Measurements from ENCODE around the gene LIMK2.
"Not testable (repeated sequence)": the region's sequence is repeated elsewhere in the genome, so short reads cannot be mapped to it uniquely, and the experiment has no call there.

LIMK2 gene

DNA sequence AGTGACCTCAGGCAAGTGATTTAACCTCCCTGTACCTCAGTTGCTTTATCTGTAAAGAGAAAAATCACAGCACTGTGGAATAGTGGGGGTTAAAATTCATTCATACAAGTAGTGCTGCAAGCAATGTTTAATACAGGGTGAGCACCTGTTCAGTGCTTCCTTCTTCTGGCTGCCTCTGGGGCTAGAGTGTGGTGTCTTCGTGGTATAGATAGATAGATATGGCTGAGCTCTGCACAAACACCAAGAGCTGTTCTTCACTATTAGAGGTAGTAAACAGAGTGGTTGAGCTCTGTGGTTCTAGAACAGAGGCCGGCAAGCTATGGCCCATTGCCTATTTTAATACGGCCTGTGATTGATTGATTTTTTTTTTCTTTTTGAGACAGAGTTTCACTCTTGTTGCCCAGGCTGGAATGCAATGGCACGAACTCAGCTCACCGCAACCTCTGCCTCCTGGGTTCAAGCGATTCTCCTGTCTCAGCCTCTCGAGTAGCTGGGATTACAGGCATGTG, 32.9 kb downstream of the LIMK2 start:
- DNase-seq: no peak

DNA sequence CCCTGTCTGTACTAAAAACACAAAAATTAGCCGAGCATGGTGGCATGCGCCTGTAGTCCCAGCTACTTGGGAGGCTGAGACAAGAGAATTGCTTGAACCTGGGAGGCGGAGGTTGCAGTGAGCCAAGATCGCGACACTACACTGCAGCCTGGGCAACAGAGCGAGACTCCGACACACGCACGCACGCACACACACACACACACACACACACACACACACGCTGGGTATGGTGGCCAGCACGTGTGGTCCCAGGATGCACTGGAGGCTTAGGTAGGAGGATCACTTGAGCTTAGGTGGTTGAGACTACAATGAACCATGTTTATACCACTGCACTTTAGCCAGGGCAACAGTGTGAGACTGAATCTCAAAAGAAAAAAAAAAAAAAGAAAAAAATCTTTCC, 33.9 kb downstream of the LIMK2 start:
- not testable (repeated sequence) for DNase-seq

DNA sequence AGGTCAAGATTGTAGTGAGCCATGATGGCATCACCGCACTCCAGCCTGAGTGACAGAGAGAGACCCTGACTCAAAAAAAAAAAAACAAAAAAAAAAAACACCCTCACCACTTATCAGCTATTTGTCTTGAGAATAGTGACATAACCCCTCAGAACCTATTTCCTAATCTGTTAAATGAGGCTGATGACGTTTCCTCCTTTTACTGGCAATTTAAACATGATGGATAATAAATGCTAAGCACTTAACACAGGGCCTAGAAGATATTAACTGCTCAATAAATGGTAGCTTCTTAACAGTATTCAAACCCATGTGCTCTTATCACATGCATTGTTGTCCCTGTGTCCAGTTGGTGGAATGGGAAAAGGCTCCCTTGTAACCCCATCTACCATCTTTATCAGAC, 34.6 kb downstream of the LIMK2 start:
- DNase-seq: no peak

DNA sequence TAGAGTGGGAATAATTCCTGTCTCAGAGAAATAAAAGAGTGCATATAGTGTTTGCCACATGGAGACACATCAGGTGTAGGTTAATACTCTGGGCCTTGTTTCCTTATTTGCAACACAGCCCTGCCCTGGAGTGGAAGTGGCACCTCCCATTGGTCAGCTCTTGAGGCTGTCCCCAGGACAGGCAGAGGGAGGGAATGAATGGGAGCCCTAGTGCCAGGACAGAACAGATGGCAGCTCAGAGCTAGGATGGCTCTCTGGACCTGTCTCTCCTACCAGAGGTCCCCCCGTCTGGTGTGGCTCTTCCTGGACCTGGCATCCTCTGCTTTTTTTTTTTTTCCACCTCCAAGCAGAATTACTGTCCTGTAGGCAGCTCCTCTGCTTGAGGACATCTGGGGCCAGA, 35.6 kb downstream of the LIMK2 start:
- no peak for DNase-seq

DNA sequence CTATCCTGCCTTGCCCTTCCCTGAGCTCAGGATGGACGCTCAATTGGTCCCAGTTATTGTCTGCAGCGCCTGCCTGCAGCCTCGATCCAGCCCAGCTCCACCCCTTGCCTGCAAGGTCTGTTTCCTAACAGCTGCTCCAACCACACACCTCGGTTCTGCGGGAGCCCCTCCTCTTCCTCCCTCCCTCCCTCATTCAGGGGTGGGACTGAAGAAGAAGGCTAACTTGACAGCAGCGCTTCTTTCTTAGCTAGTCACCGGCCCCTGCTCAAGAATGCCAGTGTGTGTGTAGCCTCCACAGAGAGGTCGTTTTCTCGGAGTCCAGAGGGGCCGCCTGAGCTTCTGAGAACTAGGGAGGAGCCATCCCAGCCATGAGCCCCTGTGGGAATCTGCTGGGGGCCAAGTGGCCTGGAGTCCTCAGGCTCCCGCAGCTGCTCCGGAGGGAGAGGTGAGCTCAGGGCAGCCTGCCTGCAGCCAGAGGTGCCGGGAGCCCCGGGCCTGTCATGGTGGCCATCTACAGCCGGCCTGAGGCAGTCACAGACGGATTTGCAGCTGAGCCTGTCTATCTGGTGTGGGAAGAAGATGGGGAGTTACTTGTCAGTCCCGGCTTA, 36.1 kb downstream of the LIMK2 start:
- peak; percentile 47 for DNase-seq

DNA sequence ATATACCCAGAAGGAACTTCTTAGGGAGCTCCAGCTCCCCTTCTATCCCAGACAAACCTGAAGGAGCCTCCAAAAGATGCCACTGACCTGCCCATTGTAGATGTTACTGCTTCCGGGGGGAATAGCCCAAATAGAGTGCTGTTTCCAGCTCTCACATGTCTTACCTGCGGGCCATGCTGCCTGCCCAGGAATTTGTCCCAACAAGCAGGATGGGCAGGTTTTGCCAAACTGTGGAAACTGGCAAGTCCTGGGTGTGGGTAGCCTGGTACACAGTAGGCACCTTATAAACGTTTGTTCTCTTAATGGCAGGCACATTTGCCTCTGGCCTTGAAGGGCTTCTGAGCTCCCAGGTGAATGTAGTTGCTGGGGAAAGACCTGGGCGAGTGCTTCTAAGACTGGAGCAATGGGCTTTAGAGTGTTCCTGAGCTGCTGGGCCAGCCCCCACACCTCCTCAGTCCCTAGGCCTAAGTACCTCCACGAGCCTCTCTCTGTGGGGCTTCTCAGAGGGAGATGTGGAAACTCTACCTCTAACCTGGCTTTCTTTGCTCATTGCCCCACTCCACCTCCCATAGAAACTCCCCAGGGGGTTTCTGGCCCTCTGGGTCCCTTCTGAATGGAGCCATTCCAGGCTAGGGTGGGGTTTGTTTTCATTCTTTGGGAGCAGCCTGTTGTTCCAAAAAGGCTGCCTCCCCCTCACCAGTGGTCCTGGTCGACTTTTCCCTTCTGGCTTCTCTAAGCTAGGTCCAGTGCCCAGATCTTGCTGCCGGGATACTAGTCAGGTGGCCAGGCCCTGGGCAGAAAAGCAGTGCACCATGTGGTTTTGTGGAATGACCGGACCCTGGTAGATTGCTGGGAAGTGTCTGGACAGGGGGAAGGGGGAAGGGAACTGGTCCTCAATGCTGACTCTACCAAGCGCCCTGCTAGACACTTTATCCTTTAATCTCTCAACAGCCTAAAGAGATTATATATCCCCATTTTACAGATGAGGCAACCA, 37.2 kb downstream of the LIMK2 start:
- DNase-seq: no peak

DNA sequence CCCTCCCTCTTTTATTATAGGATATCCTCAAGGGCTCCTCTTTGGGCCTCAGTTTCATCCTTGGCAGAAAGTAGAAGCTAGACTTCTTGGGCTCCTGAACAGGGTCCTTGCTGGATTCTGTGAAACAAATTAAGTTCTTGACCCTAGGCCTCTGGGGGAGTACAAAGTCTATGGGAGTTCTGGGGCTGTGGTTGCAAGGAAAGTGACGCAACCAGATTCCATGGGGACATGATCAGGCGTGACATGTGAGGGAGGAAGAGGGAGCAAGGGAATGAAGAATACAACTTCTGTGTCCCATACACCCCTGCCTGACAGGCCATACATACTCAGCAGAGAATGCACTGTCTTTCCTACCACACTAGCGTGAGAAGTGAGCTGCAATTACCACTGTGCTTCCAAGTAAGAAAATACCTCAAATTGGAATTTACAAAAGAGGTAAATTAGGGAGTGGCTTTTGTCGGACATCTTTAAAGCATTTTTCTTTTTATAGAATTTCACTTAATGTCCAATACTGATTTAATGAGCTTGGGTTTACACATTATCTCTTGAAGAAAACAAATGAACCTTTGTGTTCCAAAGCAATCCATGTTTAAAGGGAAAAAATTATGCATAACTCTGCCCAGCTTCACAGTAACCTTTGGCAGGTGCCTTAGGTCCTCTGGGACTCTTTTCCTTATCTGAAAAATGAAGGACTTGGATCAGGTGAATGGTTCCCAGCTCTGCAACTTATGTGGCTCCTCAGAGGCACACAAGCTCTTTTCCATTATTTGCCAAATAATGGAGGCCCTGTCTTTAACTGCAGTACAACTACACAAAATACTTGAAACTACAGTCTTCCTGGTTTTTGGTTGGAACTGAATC, 38.9 kb downstream of the LIMK2 start:
- no peak for DNase-seq

DNA sequence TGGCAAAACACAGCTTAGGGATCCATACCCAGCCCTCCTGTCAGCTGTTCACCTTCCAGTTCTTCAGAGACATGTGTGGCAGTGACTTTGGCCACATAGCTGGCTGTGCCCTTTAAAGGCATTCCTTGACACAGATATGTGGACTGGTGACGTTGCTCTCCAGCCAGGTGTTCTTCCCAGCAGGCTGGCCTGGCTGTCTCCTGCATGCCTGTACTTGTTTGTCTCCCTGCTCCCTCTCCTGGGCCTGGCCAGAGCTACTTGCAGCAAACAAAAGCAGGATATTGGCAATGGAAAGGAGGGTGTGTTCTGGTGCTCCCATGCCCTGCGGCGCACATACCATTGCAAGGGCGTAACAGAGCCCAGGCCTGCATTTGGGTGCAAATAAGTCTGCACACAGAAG, 41.9 kb downstream of the LIMK2 start:
- no peak for DNase-seq

DNA sequence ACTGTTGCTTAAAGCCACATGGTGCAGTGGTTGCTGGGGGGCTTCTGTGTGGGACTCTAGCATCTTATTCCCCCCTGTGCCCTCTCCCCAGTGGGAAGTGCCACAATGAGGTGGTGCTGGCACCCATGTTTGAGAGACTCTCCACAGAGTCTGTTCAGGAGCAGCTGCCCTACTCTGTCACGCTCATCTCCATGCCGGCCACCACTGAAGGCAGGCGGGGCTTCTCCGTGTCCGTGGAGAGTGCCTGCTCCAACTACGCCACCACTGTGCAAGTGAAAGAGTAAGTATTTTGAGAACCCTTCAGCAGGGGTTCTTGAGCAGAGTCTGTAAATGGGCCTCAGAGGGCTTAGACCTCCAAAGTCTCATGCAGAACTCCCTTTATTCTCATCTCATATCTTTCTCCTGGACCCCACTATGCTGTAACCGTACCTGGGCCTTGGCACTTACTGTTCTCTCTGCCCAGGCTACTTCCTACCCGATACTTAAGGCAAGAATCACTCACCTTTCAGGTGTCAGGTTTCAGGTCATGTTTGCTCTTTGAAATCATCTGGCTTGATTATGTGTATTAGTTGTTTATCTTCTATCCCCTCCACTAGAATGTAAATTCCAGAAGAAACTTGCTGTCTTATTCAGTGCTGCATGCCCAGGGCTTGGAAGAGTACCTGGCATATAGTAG, 47.8 kb downstream of the LIMK2 start:
- DNase-seq: no peak

DNA sequence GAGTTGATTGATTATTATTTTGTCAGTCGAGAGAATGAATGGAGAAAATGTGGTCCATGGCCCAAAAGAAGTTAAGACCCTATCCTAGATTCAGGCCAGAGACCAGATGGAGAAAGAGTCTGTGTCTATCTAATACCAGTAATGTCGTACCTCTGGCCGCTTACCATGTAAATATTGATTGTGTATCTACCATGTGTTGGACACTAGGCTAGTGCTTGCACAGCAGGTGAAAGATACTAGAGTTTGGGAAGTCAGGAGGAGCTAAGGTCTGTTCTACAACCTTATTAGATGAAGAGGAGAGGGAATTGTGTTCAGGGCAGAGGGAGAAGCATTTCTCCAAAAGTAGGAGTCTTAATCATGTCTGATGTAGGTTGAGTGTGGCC, 48.4 kb downstream of the LIMK2 start:
- no peak for DNase-seq

DNA sequence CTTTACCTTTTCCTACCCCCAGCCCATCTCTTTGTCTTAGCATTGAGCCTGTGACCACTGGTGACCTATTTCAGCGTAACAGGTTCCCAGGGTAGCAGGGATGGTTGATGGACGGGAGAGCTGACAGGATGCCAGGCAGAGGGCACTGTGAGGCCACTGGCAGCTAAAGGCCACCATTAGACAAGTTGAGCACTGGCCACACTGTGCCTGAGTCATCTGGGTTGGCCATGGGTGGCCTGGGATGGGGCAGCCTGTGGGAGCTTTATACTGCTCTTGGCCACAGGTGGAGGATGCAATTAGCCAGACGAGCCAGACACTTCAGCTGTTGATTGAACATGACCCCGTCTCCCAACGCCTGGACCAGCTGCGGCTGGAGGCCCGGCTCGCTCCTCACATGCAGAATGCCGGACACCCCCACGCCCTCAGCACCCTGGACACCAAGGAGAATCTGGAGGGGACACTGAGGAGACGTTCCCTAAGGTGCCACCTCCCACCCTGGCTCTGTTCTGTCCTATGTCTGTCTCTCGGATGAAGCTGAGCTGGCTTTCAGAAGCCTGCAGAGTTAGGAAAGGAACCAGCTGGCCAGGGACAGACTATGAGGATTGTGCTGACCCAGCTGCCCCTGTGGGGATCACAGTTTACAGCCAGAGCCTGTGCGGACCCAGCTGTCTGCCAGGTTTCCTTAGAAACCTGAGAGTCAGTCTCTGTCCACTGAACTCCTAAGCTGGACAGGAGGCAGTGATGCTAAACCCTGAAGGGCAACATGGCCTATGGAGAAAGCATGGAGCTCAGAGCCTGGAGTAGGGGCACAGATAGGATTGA, 50.4 kb downstream of the LIMK2 start:
- no peak for DNase-seq

DNA sequence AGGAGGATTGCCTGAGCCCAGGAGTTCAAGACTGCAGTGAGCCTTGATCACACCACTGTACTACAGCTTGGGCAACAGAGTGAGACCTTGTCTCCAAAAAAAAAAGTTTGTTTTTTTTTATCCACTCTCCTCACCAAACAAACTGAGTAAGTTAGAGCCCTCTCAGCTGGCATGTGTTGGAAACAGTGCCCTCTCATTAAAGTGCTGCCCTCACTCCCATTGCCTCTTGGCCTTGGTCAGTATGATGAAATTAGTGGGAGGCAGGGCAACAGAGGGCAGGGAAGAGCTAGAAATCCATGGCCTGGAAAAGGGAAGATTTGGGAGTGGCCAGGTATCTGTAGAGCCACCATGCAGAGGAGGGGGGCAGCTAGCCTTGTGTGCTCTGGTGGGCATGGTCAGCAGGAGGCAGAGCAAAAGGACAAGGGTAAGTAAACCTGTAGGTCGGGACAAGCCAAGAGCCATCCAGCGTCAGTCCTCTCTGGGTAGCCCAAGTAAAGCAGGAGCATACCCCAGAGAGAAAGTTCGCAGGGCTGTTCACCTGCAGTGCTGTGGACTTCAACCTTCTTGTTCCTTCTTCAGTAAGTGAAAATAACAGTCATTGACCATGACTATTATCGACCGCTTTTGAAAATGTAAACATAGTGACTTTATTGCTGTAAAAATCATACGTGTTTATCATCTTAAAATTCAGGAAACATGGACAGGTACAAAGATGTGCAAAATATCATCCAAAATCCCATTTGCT, 52.0 kb downstream of the LIMK2 start:
- DNase-seq: no peak

DNA sequence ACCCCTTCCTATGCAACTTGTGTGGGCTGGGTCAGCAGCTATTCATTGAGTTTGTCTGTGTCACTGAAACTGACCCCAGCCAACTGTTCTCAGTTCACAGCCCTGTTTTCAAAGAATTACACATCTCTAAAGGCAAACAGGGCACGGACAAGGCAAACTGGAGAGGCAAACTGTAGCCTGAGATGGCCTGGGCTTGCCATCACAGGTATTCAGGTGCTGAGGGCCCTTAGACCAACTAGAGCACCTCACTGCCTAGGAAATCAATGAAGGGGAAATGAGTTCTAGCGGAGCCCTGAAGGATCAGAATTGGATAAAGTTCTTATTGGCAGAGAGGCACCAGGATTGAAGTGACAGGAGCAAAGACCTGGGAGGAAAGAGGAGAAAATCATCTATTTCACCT, 56.2 kb downstream of the LIMK2 start:
- no peak for DNase-seq

DNA sequence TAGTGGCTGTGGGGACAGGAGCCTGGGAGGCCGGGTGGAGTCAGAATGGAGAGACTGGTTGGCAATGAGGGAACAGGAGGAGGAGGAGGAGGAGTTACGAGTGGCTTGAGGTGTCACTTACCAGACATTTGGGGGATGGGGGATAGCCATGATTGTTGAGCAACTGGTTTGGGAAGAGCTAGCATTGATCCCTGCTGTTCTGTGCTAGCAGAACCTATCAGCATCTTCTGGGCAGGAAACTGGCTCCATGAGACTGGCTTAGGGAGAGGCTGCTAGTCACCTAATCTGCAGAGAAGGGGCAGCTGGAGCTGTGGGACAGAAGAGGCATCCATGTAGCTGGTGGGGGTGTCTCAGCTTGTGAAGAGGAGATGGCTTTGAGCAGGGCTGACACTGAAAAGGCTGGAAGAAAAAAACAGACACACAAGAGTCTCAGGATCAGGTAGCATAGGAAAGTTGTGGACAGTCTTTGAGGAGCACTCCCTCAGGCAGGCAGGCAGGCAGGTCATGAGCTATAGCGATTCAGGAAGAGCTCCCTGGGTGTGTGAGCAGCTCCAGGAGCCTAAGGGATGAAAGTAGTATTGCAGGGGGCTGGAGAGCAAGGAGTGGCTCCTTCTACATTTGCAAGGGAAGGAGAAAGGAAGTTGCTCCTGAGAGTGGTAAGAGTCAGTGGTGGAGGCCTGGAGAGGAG, 57.9 kb downstream of the LIMK2 start:
- DNase-seq: no peak

DNA sequence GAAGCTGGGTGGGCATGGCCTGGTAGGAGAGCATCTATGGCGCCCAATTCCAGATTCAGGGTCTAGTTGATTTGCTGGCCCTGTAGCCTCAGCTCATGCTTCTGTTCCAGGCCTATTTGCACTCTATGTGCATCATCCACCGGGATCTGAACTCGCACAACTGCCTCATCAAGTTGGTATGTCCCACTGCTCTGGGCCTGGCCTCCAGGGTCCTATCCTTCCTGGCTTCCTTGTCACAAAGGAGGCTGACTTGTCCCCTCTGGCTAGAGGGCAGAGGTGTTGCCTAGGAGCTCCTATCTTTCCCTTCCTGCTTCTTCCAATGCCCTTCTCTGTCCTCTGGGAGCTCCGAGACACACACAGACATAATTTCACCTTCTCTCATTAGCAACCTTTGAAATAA, 58.9 kb downstream of the LIMK2 start:
- no peak for DNase-seq

DNA sequence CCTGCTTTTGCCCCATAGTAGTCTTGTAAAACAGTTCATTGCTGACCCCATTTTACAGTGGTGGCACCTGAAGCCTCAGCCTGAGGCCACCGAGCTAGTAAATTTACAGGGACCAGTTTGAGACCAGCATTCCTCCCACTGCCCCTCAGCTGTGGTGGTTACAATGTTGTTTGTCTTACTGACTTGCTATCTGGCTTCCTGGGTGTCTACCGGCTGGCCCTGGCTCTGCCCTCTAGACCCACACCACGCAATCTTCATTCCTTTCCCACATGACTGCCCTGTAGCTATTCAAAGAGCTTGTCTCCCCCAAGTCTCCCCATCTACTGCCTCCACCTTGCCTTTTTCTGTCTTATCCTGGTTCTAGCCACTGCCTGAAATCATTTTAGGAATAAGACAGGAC, 59.4 kb downstream of the LIMK2 start:
- DNase-seq: no peak

DNA sequence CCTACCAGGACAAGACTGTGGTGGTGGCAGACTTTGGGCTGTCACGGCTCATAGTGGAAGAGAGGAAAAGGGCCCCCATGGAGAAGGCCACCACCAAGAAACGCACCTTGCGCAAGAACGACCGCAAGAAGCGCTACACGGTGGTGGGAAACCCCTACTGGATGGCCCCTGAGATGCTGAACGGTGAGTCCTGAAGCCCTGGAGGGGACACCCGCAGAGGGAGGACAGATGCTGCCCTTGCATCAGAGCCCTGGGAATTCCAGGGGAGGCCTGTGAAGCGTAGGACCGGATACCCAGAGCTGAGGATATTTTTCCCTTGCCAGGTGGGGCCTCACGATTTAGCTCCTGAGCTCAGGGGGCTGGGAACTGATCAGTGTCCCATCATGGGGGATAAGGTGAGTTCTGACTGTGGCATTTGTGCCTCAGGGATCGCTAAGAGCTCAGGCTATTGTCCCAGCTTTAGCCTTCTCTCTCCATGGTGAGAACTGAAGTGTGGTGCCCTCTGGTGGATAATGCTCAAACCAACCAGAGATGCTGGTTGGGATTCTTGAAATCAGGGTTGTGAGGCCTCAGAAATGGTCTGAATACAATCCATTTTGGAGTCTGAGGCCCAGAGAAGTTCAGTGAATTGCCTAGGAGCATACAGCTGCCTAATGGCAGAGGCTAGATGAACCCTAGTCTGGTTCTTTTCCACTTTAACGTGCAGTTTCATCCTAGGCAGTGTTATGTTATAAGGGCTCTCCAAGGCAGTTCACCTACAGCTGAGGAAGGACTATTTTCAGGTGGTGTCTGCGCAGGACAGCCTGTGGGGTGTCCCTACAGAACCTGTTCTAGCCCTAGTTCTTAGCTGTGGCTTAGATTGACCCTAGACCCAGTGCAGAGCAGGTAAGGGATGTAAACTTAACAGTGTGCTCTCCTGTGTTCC, 60.7 kb downstream of the LIMK2 start:
- DNase-seq: peak; percentile 28

DNA sequence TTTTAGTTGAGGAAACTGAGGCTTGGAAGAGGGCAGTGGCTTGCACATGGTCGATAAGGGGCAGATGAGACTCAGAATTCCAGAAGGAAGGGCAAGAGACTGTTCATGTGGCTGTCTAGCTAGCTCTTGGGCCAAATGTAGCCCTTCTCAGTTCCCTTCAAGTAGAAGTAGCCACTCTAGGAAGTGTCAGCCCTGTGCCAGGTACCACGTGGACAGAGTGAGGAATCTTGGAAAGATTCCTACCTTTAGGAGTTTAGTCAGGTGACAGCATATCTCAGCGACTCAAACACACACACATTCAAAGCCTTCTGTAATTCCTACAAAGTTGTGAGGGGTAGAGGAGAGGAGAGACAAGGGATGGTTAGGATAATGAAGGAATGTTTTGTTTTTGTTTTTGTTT, 61.9 kb downstream of the LIMK2 start:
- DNase-seq: no peak

DNA sequence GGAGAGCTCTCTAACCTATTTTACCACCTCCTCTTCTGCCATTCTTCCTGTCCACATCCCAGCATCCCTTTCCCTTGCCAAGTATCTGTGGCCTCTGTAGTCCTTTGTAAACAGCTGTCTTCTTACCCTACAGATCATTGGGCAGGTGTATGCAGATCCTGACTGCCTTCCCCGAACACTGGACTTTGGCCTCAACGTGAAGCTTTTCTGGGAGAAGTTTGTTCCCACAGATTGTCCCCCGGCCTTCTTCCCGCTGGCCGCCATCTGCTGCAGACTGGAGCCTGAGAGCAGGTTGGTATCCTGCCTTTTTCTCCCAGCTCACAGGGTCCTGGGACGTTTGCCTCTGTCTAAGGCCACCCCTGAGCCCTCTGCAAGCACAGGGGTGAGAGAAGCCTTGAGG, 62.9 kb downstream of the LIMK2 start:
- DNase-seq: no peak

Data from activated CD4-positive, alpha-beta T cell treated with anti-CD3 and anti-CD28 coated beads for 1 hour (primary cell).